HG03064 (cell line): ENCODE data around the gene OSBPL10.

Experiments used
- ATAC-seq: cut with Tn5 transposase; IDR thresholded peaks from one replicate; pipeline ENCODE4 v1.9.1; 2021; ENCODE audit warnings: low read depth; ENCODE audit not compliant: unreplicated experiment

OSBPL10 gene

DNA sequence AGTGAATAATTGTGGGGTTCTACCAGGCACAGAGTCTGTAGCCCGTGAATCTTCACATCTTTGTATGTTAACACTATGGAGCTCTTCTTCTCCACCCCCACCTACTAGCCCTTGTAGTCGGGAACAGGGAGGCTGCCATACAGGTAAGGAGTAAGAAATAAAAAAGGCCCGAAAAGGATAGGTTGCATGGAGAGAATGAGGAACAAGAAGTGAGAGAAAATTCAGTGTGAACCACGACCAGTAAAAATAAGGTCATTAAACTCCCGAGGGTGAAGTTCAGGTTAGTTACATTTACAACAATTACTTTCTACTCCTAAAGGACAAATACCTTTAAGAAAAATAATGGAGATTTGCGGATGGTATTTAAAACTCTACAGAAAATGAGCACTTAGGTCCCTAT is 53.3 kb downstream of the OSBPL10 start:
- no peak for ATAC-seq

GRCh38 chr3:31926543-31926942 is 54.5 kb downstream of the OSBPL10 start:
- no peak for ATAC-seq

DNA sequence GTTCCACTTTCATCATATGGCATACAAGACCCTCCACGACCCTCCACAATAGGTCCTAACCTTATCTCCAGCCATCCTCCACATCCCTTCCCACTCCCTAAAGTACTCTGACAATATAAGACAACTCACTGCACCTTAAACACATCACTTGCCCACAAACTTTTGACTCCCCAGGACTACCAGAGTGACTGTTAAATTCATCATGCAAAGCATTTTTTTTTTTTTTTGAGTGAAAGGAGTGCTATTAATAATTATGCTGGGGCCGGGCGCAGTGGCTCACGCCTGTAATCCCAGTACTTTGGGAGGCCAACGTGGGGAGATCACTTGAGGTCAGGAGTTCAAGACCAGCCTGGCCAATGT is 55.8 kb downstream of the OSBPL10 start:
- ATAC-seq: no peak

DNA sequence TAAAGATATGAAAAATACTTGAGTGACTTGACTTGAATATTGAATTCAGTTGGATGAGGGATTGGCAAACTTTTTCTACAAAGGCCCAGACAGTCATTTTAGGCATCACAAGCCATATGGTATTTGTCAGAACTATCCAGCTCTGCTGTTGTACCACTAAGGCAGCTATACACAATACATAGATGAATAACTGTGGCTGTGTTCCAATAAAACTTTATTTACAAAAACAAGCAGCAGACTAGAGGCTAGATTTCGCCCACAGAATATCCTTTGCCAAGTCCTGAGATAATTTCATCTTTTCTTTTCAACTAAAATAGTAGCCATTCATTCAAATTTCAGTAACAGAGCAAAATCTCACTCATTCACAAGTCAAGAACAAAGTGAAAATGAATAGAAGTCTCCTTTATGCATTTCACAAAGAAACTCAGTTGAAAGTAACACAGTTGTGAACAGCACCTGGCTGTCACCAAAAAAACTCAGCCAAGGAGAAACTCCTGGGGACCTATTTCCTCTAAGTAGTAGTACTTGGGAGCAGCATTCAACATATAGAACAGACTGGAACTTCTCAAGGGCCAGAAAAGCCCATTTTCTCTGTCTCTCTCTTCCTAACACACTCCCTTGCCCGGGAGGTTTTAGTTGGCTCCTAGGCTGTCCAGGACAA is 56.3 kb downstream of the OSBPL10 start:
- no peak for ATAC-seq

- ATAC-seq: no peak
These were observed 58.1 kb downstream of the OSBPL10 start for GRCh38 chr3:31922962-31923361.

DNA sequence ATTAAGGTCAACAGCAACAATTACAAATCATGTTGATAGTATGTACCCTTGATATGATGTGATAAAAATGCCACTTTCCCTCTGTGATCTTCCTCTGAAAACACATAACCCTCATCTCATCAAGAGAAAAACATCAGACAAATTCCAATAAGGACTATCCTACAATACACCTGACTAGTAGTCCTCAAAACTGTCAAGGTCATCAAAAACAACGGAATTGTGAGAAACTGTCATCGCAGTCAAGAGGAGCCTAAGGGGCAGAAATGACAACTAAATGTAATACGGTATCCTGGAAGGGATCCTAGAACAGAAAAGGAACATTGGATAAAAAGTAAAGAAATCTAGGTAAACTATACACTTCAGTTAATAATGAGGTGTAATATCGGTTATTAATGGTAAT is 59.2 kb downstream of the OSBPL10 start:
- ATAC-seq: no peak

- ATAC-seq: no peak
These were observed 60.8 kb downstream of the OSBPL10 start for GRCh38 chr3:31920310-31920709.

DNA sequence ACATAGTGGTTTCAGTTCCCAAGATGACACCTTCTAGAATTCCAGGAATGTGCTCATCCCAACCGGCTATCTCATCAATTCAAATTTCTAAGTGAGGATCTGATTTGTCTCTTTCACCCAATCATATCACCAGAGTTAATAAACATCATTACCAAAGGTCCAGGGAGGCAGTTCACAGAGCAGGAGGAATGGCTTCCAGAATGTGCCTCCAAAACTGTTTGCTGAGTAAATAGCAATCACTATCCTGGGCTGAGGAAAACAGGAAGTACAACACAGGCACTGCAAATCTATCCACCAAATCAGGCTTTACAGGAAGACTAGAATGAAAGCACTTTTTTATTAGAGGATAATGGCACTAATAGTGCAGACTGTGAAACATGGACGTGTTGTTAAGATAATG is 61.5 kb downstream of the OSBPL10 start:
- no peak for ATAC-seq

- ATAC-seq: peak; percentile 58
These were observed 62.6 kb downstream of the OSBPL10 start for GRCh38 chr3:31918179-31919150.

DNA sequence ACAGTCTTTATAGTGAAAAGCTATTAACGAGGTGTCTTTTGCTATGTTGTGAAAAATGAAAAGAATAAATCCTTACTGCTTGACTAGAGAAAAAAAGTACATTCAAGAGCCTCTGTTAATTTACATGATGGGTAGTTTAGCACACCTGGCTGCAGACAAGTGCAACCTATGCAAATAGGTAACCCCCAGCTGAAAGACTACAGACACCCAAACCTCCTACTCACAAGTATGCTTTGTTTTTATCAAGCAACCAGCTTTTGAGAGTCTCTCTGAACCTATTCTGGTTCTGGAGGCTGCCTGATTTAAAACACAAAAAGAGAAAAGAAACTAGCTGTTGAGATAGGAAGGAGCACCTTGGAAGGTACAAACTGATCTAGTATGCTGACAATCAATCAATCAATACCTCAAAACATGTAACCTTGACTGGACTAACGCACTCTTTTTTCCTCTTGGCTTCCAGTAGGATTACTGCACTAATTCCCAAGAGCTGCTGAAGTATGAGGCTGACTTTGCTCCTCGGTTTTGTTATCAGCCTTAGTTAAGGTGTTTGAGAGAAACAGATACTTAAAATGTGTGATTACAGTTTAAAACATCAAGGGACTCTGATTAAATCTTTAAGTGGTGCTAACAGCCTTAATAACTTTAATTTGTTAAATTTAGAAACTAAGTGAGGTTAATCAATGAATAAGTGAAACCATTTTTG is 63.6 kb downstream of the OSBPL10 start:
- peak; percentile 53 for ATAC-seq

DNA sequence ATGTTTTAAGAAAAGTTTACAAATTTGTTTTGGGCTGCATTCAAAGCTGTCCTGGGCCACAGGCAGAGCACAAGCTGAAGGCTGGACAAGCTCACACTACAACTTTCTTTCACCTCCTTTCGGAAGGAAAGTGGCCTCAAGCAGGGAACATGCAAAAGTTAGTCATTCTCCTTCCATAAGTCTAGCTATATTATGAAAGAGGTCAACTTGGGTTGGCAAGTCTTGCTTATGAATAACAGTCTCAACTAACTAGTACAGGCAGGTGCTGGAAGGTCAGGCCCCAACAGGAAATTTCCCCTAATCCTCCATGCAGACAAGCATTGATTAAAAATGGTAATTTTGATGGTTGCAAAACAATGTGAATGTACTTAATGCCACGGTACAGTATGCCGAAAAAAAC is 69.4 kb downstream of the OSBPL10 start:
- no peak for ATAC-seq

DNA sequence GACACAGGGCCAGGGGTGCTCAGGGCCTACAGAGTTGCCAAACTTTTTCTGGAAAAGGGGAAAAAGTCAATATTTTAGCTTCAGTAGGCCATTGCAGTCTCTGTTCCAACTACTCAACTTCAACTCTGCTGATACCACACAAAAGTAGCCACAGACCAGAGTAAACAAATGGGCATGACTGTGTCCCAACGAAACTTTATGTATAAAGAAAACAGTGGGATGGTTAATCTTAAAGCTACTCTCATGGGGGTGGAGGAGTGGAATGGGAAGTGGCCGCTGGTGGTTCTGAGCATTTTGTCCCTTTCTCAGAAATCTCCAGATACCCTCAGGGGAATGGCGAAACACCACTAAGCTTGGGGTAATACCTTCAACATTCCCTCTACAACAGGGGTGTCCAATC is 69.9 kb downstream of the OSBPL10 start:
- no peak for ATAC-seq

DNA sequence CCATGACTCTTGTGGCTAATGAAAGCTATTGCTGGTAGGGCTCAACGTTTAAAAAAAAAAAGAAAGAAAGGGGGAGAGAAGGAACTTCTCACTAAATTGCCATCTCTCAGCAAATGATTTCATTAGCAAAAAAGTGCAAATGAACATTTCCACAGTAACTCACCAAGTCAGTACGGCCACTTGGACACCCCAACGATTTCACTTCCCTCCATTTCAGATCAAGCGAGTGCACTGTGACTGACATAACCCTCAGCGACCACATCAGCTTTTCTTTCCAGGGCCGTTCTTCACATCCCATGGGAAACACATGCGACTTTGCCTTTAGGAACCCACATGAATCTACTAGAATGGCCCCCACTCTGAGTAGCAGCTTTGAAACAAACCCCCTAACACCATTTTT is 71.6 kb downstream of the OSBPL10 start:
- ATAC-seq: no peak

GRCh38 chr3:31908391-31909097 is 72.5 kb downstream of the OSBPL10 start:
- ATAC-seq: peak; percentile 77

DNA sequence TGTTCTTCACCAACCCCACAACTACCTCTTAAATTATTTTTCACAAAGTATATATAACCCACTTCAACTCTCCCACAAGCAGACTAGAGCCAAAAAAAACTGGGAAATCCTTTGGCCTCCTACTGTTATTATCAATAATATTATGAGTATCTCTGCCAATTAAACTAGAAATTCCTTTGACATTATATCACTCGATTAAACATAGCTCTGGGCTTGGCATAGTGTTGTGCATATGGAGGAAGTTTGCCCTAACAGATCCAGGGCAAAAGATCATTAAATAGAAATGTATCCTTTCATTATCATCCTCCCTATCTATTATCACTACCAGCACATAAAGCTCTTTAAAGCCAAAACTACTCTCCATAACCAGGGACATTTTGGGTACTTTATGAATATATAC is 74.9 kb downstream of the OSBPL10 start:
- no peak for ATAC-seq

- no peak for ATAC-seq
These were observed 77.2 kb downstream of the OSBPL10 start for GRCh38 chr3:31903686-31904431.

GRCh38 chr3:31900583-31900982 is 80.5 kb downstream of the OSBPL10 start:
- ATAC-seq: no peak

DNA sequence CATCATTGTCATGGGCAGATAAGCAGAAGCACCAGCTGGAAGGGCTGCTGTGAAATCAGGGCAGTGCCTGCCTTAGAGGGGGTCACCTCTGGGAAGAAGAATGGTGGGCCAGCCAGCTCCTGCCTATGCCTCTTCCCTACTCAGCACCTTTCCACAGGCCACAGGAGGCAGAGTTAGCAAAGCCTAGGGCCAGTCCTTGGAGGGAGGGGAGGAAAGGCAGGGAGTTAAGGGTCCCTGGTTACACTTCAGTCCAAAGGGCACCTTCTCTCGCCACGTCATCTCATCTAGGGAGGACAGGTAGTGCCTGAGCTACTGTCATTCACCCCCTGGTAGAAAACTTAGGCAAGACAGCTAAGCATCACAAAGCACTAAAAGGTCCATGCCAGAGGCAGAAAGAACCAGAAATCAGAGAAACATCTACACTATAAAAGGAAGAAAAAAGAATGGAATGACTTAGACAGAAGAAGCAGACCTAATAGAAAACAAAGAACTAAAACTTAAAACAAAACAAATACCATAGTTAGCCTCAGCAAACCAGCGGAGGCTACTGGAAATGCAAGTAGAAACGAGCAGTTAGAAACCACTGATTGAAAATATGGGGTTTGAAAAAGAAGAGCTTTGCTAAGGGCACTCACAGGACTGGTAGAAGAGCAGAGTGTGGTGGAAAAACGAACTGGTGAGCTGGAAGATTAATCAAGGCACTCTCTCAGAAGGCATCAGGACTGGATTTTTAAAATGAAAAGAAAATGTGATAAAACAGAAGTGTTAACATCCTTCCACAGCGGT is 84.2 kb downstream of the OSBPL10 start:
- ATAC-seq: no peak

GRCh38 chr3:31896026-31896425 is 85.0 kb downstream of the OSBPL10 start:
- ATAC-seq: no peak
